ENCODE data around the gene POLD2. TPM values are rescaled to one million over a fixed set of nuclear protein-coding genes. Genes with fewer than 3 reads are reported as not detected.

Gene POLD2
- total and polyA plus RNA-seq, 7 donors: 57.3 to 127 (median 87.1) TPM

GRCh38 chr7:44087911-44088838 is 35.2 kb downstream of the POLD2 start:
- H3K36me3 ChIP-seq (ENCODE audit: insufficient read depth in 1 of 2, low read depth in 1 of 2): no peaks in the 10 kb centered on the region
- WGBS, 3 donors: 25 to 31% (median 28%) methylated on average over 18 to 20 of the region's 20 CpGs
- intact Hi-C loops (cut with DNase I): loop anchor here in 1 of 2 donors (5.0 kb wide), 1 partner anchor 34 kb away; the partner anchor contains the start of gene POLD2
- peak; percentile 67 to 83 (median 76) for ATAC-seq
- H3K9me3 ChIP-seq: no peaks in the 10 kb centered on the region
- H3K27ac ChIP-seq: peak overlapping the region; percentile 76
- H3K4me1 ChIP-seq: peaks cover 11% of the 10 kb centered on the region
- TF ChIP-seq CTCF (IDR thresholded peaks at IDR 0.05): no peak
- H3K27me3 ChIP-seq (ENCODE audit: insufficient read depth in 3 of 3, low read length in 2 of 3): no peaks in the 10 kb centered on the region
- no peak overlapping the region for H3K4me3 ChIP-seq
- peak; percentile 84 to 86 for DNase-seq

- no peaks in the 10 kb centered on the region for H3K36me3 ChIP-seq (ENCODE audit: insufficient read depth in 1 of 2, low read depth in 1 of 2)
- WGBS, 3 donors: 94 to 98% (median 96%) methylated on average over 3 of the region's 3 CpGs
- TF ChIP-seq CTCF (IDR thresholded peaks at IDR 0.05): no peak
- peak overlapping the region; percentile 76 for H3K27ac ChIP-seq
- DNase-seq: no peak
- intact Hi-C loops (cut with DNase I): loop anchor here in 1 of 2 donors (5.0 kb wide), 1 partner anchor 36 kb away; the partner anchor contains the start of gene POLD2
- H3K9me3 ChIP-seq: no peaks in the 10 kb centered on the region
- ATAC-seq: no peak
- H3K4me1 ChIP-seq: peaks cover 11% of the 10 kb centered on the region
- no peaks in the 10 kb centered on the region for H3K27me3 ChIP-seq (ENCODE audit: insufficient read depth in 3 of 3, low read length in 2 of 3)
- H3K4me3 ChIP-seq: no peak overlapping the region
Observed at GRCh38 chr7:44086627-44087026, 36.7 kb downstream of the POLD2 start.

- Histone ChIP-seq H3K9me3 (no peaks in the 10 kb centered on the region), H3K27me3 (ENCODE audit: insufficient read depth in 3 of 3, low read length in 2 of 3) (no peaks in the 10 kb centered on the region), H3K4me3 (no peak overlapping the region), H3K36me3 (ENCODE audit: insufficient read depth in 1 of 2, low read depth in 1 of 2) (peaks cover 0 to under 1% of the 10 kb centered on the region in 2 donors), H3K27ac (no peak overlapping the region), H3K4me1 (peaks cover 22% of the 10 kb centered on the region)
- WGBS, 3 donors: 86 to 97% (median 92%) methylated on average over 3 of the region's 3 CpGs
- TF ChIP-seq CTCF (IDR thresholded peaks at IDR 0.05): no peak
- ATAC-seq (no peak), DNase-seq (peak in 1 of 2 donors; percentile 7)
- intact Hi-C loops (cut with DNase I): loop anchor here in 1 of 2 donors (5.0 kb wide), 1 partner anchor 37 kb away; the partner anchor contains the start of gene POLD2
Observed at GRCh38 chr7:44085546-44085945, 37.8 kb downstream of the POLD2 start.

GRCh38 chr7:44084701-44085100 is 38.6 kb downstream of the POLD2 start:
- ATAC-seq (no peak), DNase-seq (no peak)
- WGBS, 3 donors: 81 to 85% (median 82%) methylated on average over 4 of the region's 4 CpGs
- Histone ChIP-seq H3K36me3 (ENCODE audit: insufficient read depth in 1 of 2, low read depth in 1 of 2) (peaks cover 0 to 9% of the 10 kb centered on the region in 2 donors), H3K4me3 (no peak overlapping the region), H3K9me3 (no peaks in the 10 kb centered on the region), H3K27me3 (ENCODE audit: insufficient read depth in 3 of 3, low read length in 2 of 3) (no peaks in the 10 kb centered on the region), H3K4me1 (peaks cover 29% of the 10 kb centered on the region), H3K27ac (peak overlapping the region; percentile 37)
- intact Hi-C loops (cut with DNase I): loop anchor here (5.0 kb wide), 3 partner anchors 38 to 118 kb away; partner anchors contain the start of genes POLD2 (in 2 of the 2), DBNL (in 1 of the 2) and YKT6 (in 1 of the 2)
- TF ChIP-seq CTCF (IDR thresholded peaks at IDR 0.05): no peak

Measured in psoas muscle (tissue), 8 donors.